Keratinocyte (primary cell): ENCODE data around the gene ABCC8. TPM values are rescaled to one million over a fixed set of nuclear protein-coding genes. Genes with fewer than 3 reads are reported as not detected.

Source experiments
- DNase-seq: peaks from one replicate; pipeline ENCODE4 v3.0.0-alpha.2; 2011; ENCODE audit warnings: low read depth, missing footprints, low spot score
- FAIRE-seq: peaks from 2 replicates; lab custom pipeline; 2011; peaks lifted over from hg19 to GRCh38; lab: Jason Lieb, UNC
- H2AFZ ChIP-seq: 2 replicates; pipeline ENCODE4 v1.6.0; 2012; ENCODE audit warnings: low read length, control low read depth, inconsistent platforms; ENCODE audit not compliant: control insufficient read depth
- H3K27ac ChIP-seq: 2 replicates; pipeline ENCODE4 v1.5.1; 2011; ENCODE audit warnings: low read length; ENCODE audit not compliant: control insufficient read depth, insufficient read depth
- H3K27me3 ChIP-seq: 3 replicates; pipeline ENCODE4 v1.6.0; 2011; ENCODE audit warnings: low read length; ENCODE audit not compliant: control insufficient read depth, insufficient read depth; ENCODE audit errors: extremely low read depth
- H3K36me3 ChIP-seq, 2 experiments: 2 replicates in 1 of 2; 3 replicates in 1 of 2; pipeline ENCODE4 v1.5.1; 2011; ENCODE audit warnings: low read length in 2 of 2, mild to moderate bottlenecking in 1 of 2; ENCODE audit not compliant: control insufficient read depth in 2 of 2, insufficient read depth in 2 of 2; ENCODE audit errors: extremely low read depth in 1 of 2
- H3K4me1 ChIP-seq: 3 replicates; pipeline ENCODE4 v1.5.1; 2011; ENCODE audit warnings: low read length; ENCODE audit not compliant: control insufficient read depth, insufficient read depth; ENCODE audit errors: extremely low read depth
- H3K4me2 ChIP-seq: 3 replicates; pipeline ENCODE4 v1.6.0; 2011; ENCODE audit warnings: low read depth, low read length; ENCODE audit not compliant: control insufficient read depth, insufficient read depth; ENCODE audit errors: extremely low read depth
- H3K4me3 ChIP-seq, 3 experiments: fragments of 200-600 bp in 1 of 3; sonication (generic) in 1 of 3; 2 replicates in 2 of 3; 3 replicates in 1 of 3; pipeline ENCODE4 v1.5.1; 2011 to 2016; ENCODE audit warnings: low read length in 3 of 3, mild to moderate bottlenecking in 3 of 3, control low read depth in 2 of 3, inconsistent platforms in 1 of 3, low read depth in 1 of 3, mixed read lengths in 1 of 3, mixed run types in 1 of 3, moderate library complexity in 1 of 3; ENCODE audit not compliant: control insufficient read depth in 2 of 3, insufficient read depth in 2 of 3; ENCODE audit errors: extremely low read depth in 1 of 3
- H3K79me2 ChIP-seq: 2 replicates; pipeline ENCODE4 v1.6.0; 2012; ENCODE audit warnings: low read length; ENCODE audit not compliant: control insufficient read depth, insufficient read depth
- H3K9ac ChIP-seq: 3 replicates; pipeline ENCODE4 v1.6.0; 2011; ENCODE audit warnings: low read length; ENCODE audit not compliant: control insufficient read depth, insufficient read depth; ENCODE audit errors: extremely low read depth
- H3K9me1 ChIP-seq: 3 replicates; pipeline ENCODE4 v1.6.0; 2011; ENCODE audit warnings: low read length; ENCODE audit not compliant: control insufficient read depth, insufficient read depth; ENCODE audit errors: extremely low read depth
- H3K9me3 ChIP-seq: 2 replicates; pipeline ENCODE4 v1.5.1; 2012; ENCODE audit warnings: low read depth, low read length; ENCODE audit not compliant: control insufficient read depth
- H4K20me1 ChIP-seq: 3 replicates; pipeline ENCODE4 v1.6.0; 2011; ENCODE audit warnings: low read length; ENCODE audit not compliant: control insufficient read depth, insufficient read depth; ENCODE audit errors: extremely low read depth
- EZH2 ChIP-seq: IDR thresholded peaks from one replicate; pipeline ENCODE4 v1.6.1; 2012; ENCODE audit warnings: inconsistent platforms, mild to moderate bottlenecking, low read length, moderate library complexity
- dilution Hi-C: fragments of 300-500 bp; cut with MboI; formaldehyde crosslinking; loops from one replicate; pipeline ENCODE4 v1.7.0; 2020; ENCODE audit warnings: low sequenced_read_pairs; ENCODE audit not compliant: extremely low pct_ligation_motif_present
- polyA plus RNA-seq, 5 experiments: library from polyadenylated mRNA; depleted of rRNA in 3 of 5; stranded (reverse) in 3 of 5; stranded (forward) in 1 of 5; unstranded in 1 of 5; fragments of >200 nt; gene quantifications; 1 replicate in 1 of 5; 2 replicates in 3 of 5; 3 replicates in 1 of 5; pipeline versions ENCODE4 v1.2.1 to v1.2.3, GENCODE V29; 2011 to 2012; ENCODE audit warnings: missing spikeins in 2 of 5, low read depth in 1 of 5, low replicate concordance in 1 of 5
- TF ChIP-seq, protein P1 (sequence below), 3 experiments: IDR thresholded peaks in 1 of 3; conservative IDR thresholded peaks in 1 of 3; optimal IDR thresholded peaks in 1 of 3; 2 replicates in 2 of 3; 3 replicates in 1 of 3; pipeline versions ENCODE3 to v1.5.1; 2011; ENCODE audit warnings: low read length in 3 of 3, mild to moderate bottlenecking in 3 of 3, moderate library complexity in 2 of 3, control low read depth in 1 of 3, inconsistent platforms in 1 of 3; ENCODE audit not compliant: insufficient read depth in 2 of 3; ENCODE audit errors: extremely low read depth in 1 of 3

The ABCC8 gene
- polyA plus RNA-seq, 1 donor (not counting 4 experiments of a cell fraction or from before 2014, with no cell fraction given), result not detected

GRCh38 chr11:17431139-17431538 lies 45.5 kb downstream of the ABCC8 start:
- H3K4me2 ChIP-seq, result no peak overlapping the region
- dilution Hi-C loops, result no loop called here
- TF ChIP-seq EZH2, result no peak
- TF ChIP-seq, protein P1, sequence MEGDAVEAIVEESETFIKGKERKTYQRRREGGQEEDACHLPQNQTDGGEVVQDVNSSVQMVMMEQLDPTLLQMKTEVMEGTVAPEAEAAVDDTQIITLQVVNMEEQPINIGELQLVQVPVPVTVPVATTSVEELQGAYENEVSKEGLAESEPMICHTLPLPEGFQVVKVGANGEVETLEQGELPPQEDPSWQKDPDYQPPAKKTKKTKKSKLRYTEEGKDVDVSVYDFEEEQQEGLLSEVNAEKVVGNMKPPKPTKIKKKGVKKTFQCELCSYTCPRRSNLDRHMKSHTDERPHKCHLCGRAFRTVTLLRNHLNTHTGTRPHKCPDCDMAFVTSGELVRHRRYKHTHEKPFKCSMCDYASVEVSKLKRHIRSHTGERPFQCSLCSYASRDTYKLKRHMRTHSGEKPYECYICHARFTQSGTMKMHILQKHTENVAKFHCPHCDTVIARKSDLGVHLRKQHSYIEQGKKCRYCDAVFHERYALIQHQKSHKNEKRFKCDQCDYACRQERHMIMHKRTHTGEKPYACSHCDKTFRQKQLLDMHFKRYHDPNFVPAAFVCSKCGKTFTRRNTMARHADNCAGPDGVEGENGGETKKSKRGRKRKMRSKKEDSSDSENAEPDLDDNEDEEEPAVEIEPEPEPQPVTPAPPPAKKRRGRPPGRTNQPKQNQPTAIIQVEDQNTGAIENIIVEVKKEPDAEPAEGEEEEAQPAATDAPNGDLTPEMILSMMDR (optimal IDR thresholded peaks at IDR 0.05 in 1 of 3, IDR thresholded peaks at IDR 0.05 in 1 of 3, conservative IDR thresholded peaks at IDR 0.05 in 1 of 3; ENCODE audit: extremely low read depth in 1 of 3, insufficient read depth in 2 of 3, low read length in 3 of 3), result no peak
- FAIRE-seq, result no peak
- no peaks in the 10 kb centered on the region for H3K9me3 ChIP-seq
- H3K9ac ChIP-seq, result no peak overlapping the region
- no peak for DNase-seq
- peaks cover 5% of the 10 kb centered on the region for H3K27me3 ChIP-seq
- no peak overlapping the region for H3K4me3 ChIP-seq
- H3K79me2 ChIP-seq, result no peaks in the 10 kb centered on the region
- no peaks in the 10 kb centered on the region for H4K20me1 ChIP-seq
- no peak overlapping the region for H2AFZ ChIP-seq
- no peaks in the 10 kb centered on the region for H3K36me3 ChIP-seq
- H3K9me1 ChIP-seq, result no peaks in the 10 kb centered on the region
- H3K27ac ChIP-seq, result no peak overlapping the region
- H3K4me1 ChIP-seq, result no peaks in the 10 kb centered on the region

DNA sequence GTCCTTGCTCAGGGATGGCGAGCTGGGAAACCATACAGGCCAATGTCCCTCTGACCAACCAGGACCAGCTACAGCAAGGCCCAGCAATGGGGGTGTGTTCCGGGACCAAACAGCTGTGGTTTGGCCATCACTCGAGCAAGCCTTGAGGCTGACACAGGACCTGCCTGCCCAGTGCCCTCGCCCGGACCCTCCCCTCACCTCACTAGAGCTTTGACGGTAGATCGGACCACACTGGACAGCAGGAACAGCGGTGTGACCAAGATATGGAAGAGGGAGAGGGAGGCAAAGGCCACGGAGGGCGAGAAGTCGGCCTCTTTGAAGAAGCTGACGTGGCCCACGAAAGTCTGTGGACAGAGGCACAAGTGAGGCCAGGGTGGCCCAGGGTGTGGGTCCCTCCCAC lies 46.0 kb downstream of the ABCC8 start:
- DNase-seq (no peak), FAIRE-seq (no peak)
- no peaks in the 10 kb centered on the region for H3K9me1 ChIP-seq
- no peak overlapping the region for H2AFZ ChIP-seq
- TF ChIP-seq, protein P1 (optimal IDR thresholded peaks at IDR 0.05 in 1 of 3, IDR thresholded peaks at IDR 0.05 in 1 of 3, conservative IDR thresholded peaks at IDR 0.05 in 1 of 3; ENCODE audit: extremely low read depth in 1 of 3, insufficient read depth in 2 of 3, low read length in 3 of 3), result no peak
- no peak for TF ChIP-seq EZH2
- no peak overlapping the region for H3K4me3 ChIP-seq
- H3K9me3 ChIP-seq, result no peaks in the 10 kb centered on the region
- peaks cover 5% of the 10 kb centered on the region for H3K27me3 ChIP-seq
- H3K36me3 ChIP-seq, result no peaks in the 10 kb centered on the region
- no peak overlapping the region for H3K27ac ChIP-seq
- no peak overlapping the region for H3K4me2 ChIP-seq
- H3K79me2 ChIP-seq, result no peaks in the 10 kb centered on the region
- dilution Hi-C loops, result no loop called here
- H4K20me1 ChIP-seq, result no peaks in the 10 kb centered on the region
- H3K4me1 ChIP-seq, result no peaks in the 10 kb centered on the region
- H3K9ac ChIP-seq, result no peak overlapping the region
